ENCODE results near the gene SNX17. TPM values are rescaled to one million over a fixed set of nuclear protein-coding genes. Genes with fewer than 3 reads are reported as not detected.

The SNX17 gene
- total and polyA plus RNA-seq, 2 of the 4 experiments (the other 2 are of a cell fraction): 102 to 130 TPM

DNA sequence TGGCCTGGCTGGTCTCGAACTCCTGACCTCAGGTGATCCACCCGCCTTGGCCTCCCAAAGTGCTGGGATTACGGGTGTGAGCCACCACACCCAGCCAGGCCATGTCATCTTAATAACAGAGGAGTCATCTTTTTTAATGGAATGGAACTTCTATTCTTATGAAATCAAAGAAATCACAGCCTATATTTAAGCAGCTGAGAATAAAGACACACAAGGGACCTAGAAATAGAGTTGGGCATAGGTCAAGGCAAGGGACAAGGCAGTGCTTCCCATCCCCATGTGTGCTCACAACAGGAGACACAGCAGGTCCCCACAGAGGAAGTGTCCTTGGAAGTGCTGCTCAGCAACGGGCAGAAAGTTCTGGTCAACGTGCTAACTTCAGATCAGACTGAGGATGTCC, 3.2 kb downstream of the SNX17 start:
- H4K5ac ChIP-seq (ENCODE audit: low read depth, low read length): no peak overlapping the region
- no peak overlapping the region for H3K27ac ChIP-seq (ENCODE audit: insufficient read depth, low read length)
- no peak overlapping the region for H3K14ac ChIP-seq (replicated peaks; ENCODE audit: low read depth, low read length)
- no peak overlapping the region for H3K56ac ChIP-seq (ENCODE audit: extremely low read depth, insufficient read depth, low read length)
- H4K20me1 ChIP-seq (ENCODE audit: insufficient read depth, low read length): peaks cover 33% of the 10 kb centered on the region; the same call in 1 of the 2 replicates
- no peaks in the 10 kb centered on the region for H3K9me3 ChIP-seq (ENCODE audit: control insufficient read depth, insufficient read depth, low read length)
- H2BK20ac ChIP-seq (ENCODE audit: low read depth, low read length): no peak overlapping the region
- WGBS, 2 experiments (ENCODE audit: extremely low coverage in 2 of 2, insufficient read length in 1 of 2): no CpG with 5 or more reads among the region's 5 CpGs
- H3K4me3 ChIP-seq (ENCODE audit: insufficient read depth, low read depth, low read length): no peak overlapping the region
- H3K18ac ChIP-seq (ENCODE audit: low read depth, low read length): no peak overlapping the region
- peaks cover 5% of the 10 kb centered on the region; the same call in 1 of the 2 replicates for H3K9me1 ChIP-seq (ENCODE audit: insufficient read depth, low read length)
- TF ChIP-seq BHLHE40 (IDR thresholded peaks at IDR 0.05; ENCODE audit: low read depth, low read length) (no peak), USF2 (IDR thresholded peaks at IDR 0.05; ENCODE audit: low read depth, low read length) (no peak), MXI1 (IDR thresholded peaks at IDR 0.05; ENCODE audit: borderline replicate concordance, low read depth, low read length) (no peak), FOS (IDR thresholded peaks at IDR 0.05; ENCODE audit: low read depth, low read length) (no peak), RCOR1 (IDR thresholded peaks at IDR 0.05; ENCODE audit: insufficient replicate concordance, low read length) (no peak), CTCF (conservative IDR thresholded peaks at IDR 0.05; ENCODE audit: low read depth, low read length) (no peak), NFE2L2 (IDR thresholded peaks at IDR 0.05; ENCODE audit: low read depth, low read length) (no peak), POLR2A (IDR thresholded peaks at IDR 0.05; ENCODE audit: low read depth, low read length) (no peak), RAD21 (IDR thresholded peaks at IDR 0.05; ENCODE audit: low read length) (no peak), MAZ (IDR thresholded peaks at IDR 0.05; ENCODE audit: borderline replicate concordance, low read depth, low read length) (no peak), RFX5 (IDR thresholded peaks at IDR 0.05; ENCODE audit: low read depth, low read length) (no peak), CHD1 (IDR thresholded peaks at IDR 0.05; ENCODE audit: low read depth, low read length) (no peak), ELK1 (IDR thresholded peaks at IDR 0.05; ENCODE audit: borderline replicate concordance, low read depth, low read length) (no peak), MAFK (IDR thresholded peaks at IDR 0.05; ENCODE audit: low read depth, low read length) (no peak), SMC3 (IDR thresholded peaks at IDR 0.05; ENCODE audit: low read depth, low read length) (no peak), CEBPB (IDR thresholded peaks at IDR 0.05; ENCODE audit: low read depth, low read length) (no peak)
- H3K36me3 ChIP-seq (ENCODE audit: control insufficient read depth, insufficient read depth, low read length): peaks cover 49% of the 10 kb centered on the region
- no peak overlapping the region for H4K91ac ChIP-seq (ENCODE audit: insufficient read depth, low read depth, low read length)
- H2BK15ac ChIP-seq (ENCODE audit: low read depth, low read length): no peak overlapping the region
- DNase-seq (no peak), ATAC-seq (ENCODE audit: low read depth) (no peak)
- no peak overlapping the region for H2AK9ac ChIP-seq (replicated peaks; ENCODE audit: low read depth, low read length, poor library complexity)
- no peak overlapping the region for H3K9ac ChIP-seq (ENCODE audit: low read depth, low read length)
- H3K4me1 ChIP-seq (ENCODE audit: control insufficient read depth, insufficient read depth, low read length): peaks cover 10% of the 10 kb centered on the region
- H2AK5ac ChIP-seq (ENCODE audit: low read depth, low read length): no peak overlapping the region
- dilution Hi-C loops (cut with HindIII; ENCODE audit: low sequenced_read_pairs, unreplicated experiment) (no loop called here), in situ Hi-C loops (cut with MboI; ENCODE audit: low sequenced_read_pairs) (no loop called here), intact Hi-C loops (cut with micrococcal nuclease) (no loop called here)
- H4K8ac ChIP-seq (ENCODE audit: low read depth in 2 of 2, low read length in 2 of 2): no peak overlapping the region
- H3K4me2 ChIP-seq (ENCODE audit: low read depth, low read length): no peak overlapping the region
- H3K23ac ChIP-seq (ENCODE audit: low read depth, low read length): no peak overlapping the region
- H2BK120ac ChIP-seq (ENCODE audit: low read depth, low read length): no peak overlapping the region
- BruUV-seq (replicated peaks): no TSS peak
- no peak overlapping the region; the same call in 1 of the 2 replicates for H3K4ac ChIP-seq (ENCODE audit: low read depth, low read length)
- no peak overlapping the region for H2BK5ac ChIP-seq (ENCODE audit: low read depth, low read length, poor library complexity, severe bottlenecking)
- H3K79me1 ChIP-seq (ENCODE audit: low read depth in 1 of 2, low read length in 2 of 2): peaks cover 27 to 68% of the 10 kb centered on the region in 2 experiments
- H2AFZ ChIP-seq (replicated peaks; ENCODE audit: low read length, poor library complexity): no peak overlapping the region
- CTCF ChIA-PET: no interaction called here
- POLR2A ChIA-PET (ENCODE audit: unreplicated experiment): interaction anchor here (0.7 kb wide), 1 partner anchor 30 kb away, joined by 3 read pairs; no protein-coding TSS in a partner anchor
- no peaks in the 10 kb centered on the region for H3K27me3 ChIP-seq (ENCODE audit: control insufficient read depth, insufficient read depth, low read length)

Data from IMR-90 (cell line).